ENCODE measurements around the gene HIBCH.
"Not testable (repeated sequence)": the region's sequence is repeated elsewhere in the genome, so short reads cannot be mapped to it uniquely, and the experiment has no call there.

The HIBCH gene

GRCh38 chr2:190343089-190343535 lies 23.5 kb upstream of the HIBCH start:
- Histone ChIP-seq H3K4me3 (ENCODE audit: low read length in 2 of 2) (peak overlapping the region; percentile 82), H3K9me3 (ENCODE audit: control insufficient read depth in 2 of 2, low read length in 2 of 2) (no peaks in the 10 kb centered on the region), H3K27ac (ENCODE audit: low read depth in 2 of 2, low read length in 2 of 2) (peak overlapping the region; percentile 86 to 89), H3K36me3 (ENCODE audit: control insufficient read depth in 2 of 2, insufficient read depth in 2 of 2, low read length in 2 of 2) (no peaks in the 10 kb centered on the region), H3K27me3 (ENCODE audit: control insufficient read depth in 2 of 2, insufficient read depth in 2 of 2, low read length in 2 of 2) (no peaks in the 10 kb centered on the region), H3K4me1 (ENCODE audit: control insufficient read depth in 2 of 2, insufficient read depth in 2 of 2, low read length in 2 of 2) (peaks cover 2 to 3% of the 10 kb centered on the region in 2 donors), H3K9ac (ENCODE audit: low read depth in 1 of 2, low read length in 2 of 2) (peak overlapping the region; percentile 70 to 76)

- no peaks in the 10 kb centered on the region for H3K27me3 ChIP-seq (ENCODE audit: control insufficient read depth in 2 of 2, insufficient read depth in 2 of 2, low read length in 2 of 2)
- H3K9me3 ChIP-seq (ENCODE audit: control insufficient read depth in 2 of 2, low read length in 2 of 2), result no peaks in the 10 kb centered on the region
- H3K9ac ChIP-seq (ENCODE audit: low read depth in 1 of 2, low read length in 2 of 2), result no peak overlapping the region
- H3K4me1 ChIP-seq (ENCODE audit: control insufficient read depth in 2 of 2, insufficient read depth in 2 of 2, low read length in 2 of 2), result peaks cover 2 to 3% of the 10 kb centered on the region in 2 donors
- H3K4me3 ChIP-seq (ENCODE audit: low read length in 2 of 2), result peak overlapping the region in 1 of 2 donors; percentile 5
- H3K36me3 ChIP-seq (ENCODE audit: control insufficient read depth in 2 of 2, insufficient read depth in 2 of 2, low read length in 2 of 2), result no peaks in the 10 kb centered on the region
- peak overlapping the region; percentile 86 to 89 for H3K27ac ChIP-seq (ENCODE audit: low read depth in 2 of 2, low read length in 2 of 2)
Observed at GRCh38 chr2:190342611-190343010, 23.0 kb upstream of the HIBCH start.

GRCh38 chr2:190340369-190340768 lies 20.7 kb upstream of the HIBCH start:
- Histone ChIP-seq H3K9ac (ENCODE audit: low read depth in 1 of 2, low read length in 2 of 2) (no peak overlapping the region), H3K4me1 (ENCODE audit: control insufficient read depth in 2 of 2, insufficient read depth in 2 of 2, low read length in 2 of 2) (peaks cover 2 to 3% of the 10 kb centered on the region in 2 donors), H3K9me3 (ENCODE audit: control insufficient read depth in 2 of 2, low read length in 2 of 2) (no peaks in the 10 kb centered on the region), H3K4me3 (ENCODE audit: low read length in 2 of 2) (no peak overlapping the region), H3K36me3 (ENCODE audit: control insufficient read depth in 2 of 2, insufficient read depth in 2 of 2, low read length in 2 of 2) (no peaks in the 10 kb centered on the region), H3K27me3 (ENCODE audit: control insufficient read depth in 2 of 2, insufficient read depth in 2 of 2, low read length in 2 of 2) (no peaks in the 10 kb centered on the region), H3K27ac (ENCODE audit: low read depth in 2 of 2, low read length in 2 of 2) (no peak overlapping the region)

GRCh38 chr2:190339394-190339793 lies 19.8 kb upstream of the HIBCH start:
- no peaks in the 10 kb centered on the region for H3K36me3 ChIP-seq (ENCODE audit: control insufficient read depth in 2 of 2, insufficient read depth in 2 of 2, low read length in 2 of 2)
- H3K4me1 ChIP-seq (ENCODE audit: control insufficient read depth in 2 of 2, insufficient read depth in 2 of 2, low read length in 2 of 2), result peaks cover 2 to 8% of the 10 kb centered on the region in 2 donors
- no peak overlapping the region for H3K27ac ChIP-seq (ENCODE audit: low read depth in 2 of 2, low read length in 2 of 2)
- no peak overlapping the region for H3K4me3 ChIP-seq (ENCODE audit: low read length in 2 of 2)
- no peaks in the 10 kb centered on the region for H3K9me3 ChIP-seq (ENCODE audit: control insufficient read depth in 2 of 2, low read length in 2 of 2)
- H3K27me3 ChIP-seq (ENCODE audit: control insufficient read depth in 2 of 2, insufficient read depth in 2 of 2, low read length in 2 of 2), result no peaks in the 10 kb centered on the region
- no peak overlapping the region for H3K9ac ChIP-seq (ENCODE audit: low read depth in 1 of 2, low read length in 2 of 2)

- Histone ChIP-seq H3K27me3 (ENCODE audit: control insufficient read depth in 2 of 2, insufficient read depth in 2 of 2, low read length in 2 of 2) (no peaks in the 10 kb centered on the region), H3K9me3 (ENCODE audit: control insufficient read depth in 2 of 2, low read length in 2 of 2) (no peaks in the 10 kb centered on the region), H3K4me3 (ENCODE audit: low read length in 2 of 2) (no peak overlapping the region), H3K4me1 (ENCODE audit: control insufficient read depth in 2 of 2, insufficient read depth in 2 of 2, low read length in 2 of 2) (peaks cover 2 to 13% of the 10 kb centered on the region in 2 donors), H3K27ac (ENCODE audit: low read depth in 2 of 2, low read length in 2 of 2) (no peak overlapping the region), H3K36me3 (ENCODE audit: control insufficient read depth in 2 of 2, insufficient read depth in 2 of 2, low read length in 2 of 2) (no peaks in the 10 kb centered on the region), H3K9ac (ENCODE audit: low read depth in 1 of 2, low read length in 2 of 2) (no peak overlapping the region)
Observed at GRCh38 chr2:190338453-190338852, 18.8 kb upstream of the HIBCH start.

GRCh38 chr2:190336420-190336819 lies 16.8 kb upstream of the HIBCH start:
- H3K4me3 ChIP-seq (ENCODE audit: low read length in 2 of 2), result no peak overlapping the region
- no peaks in the 10 kb centered on the region for H3K27me3 ChIP-seq (ENCODE audit: control insufficient read depth in 2 of 2, insufficient read depth in 2 of 2, low read length in 2 of 2)
- H3K9me3 ChIP-seq (ENCODE audit: control insufficient read depth in 2 of 2, low read length in 2 of 2), result no peaks in the 10 kb centered on the region
- no peak overlapping the region for H3K9ac ChIP-seq (ENCODE audit: low read depth in 1 of 2, low read length in 2 of 2)
- no peaks in the 10 kb centered on the region for H3K36me3 ChIP-seq (ENCODE audit: control insufficient read depth in 2 of 2, insufficient read depth in 2 of 2, low read length in 2 of 2)
- H3K4me1 ChIP-seq (ENCODE audit: control insufficient read depth in 2 of 2, insufficient read depth in 2 of 2, low read length in 2 of 2), result peaks cover 0 to 13% of the 10 kb centered on the region in 2 donors
- no peak overlapping the region for H3K27ac ChIP-seq (ENCODE audit: low read depth in 2 of 2, low read length in 2 of 2)

GRCh38 chr2:190335584-190335983 lies 16.0 kb upstream of the HIBCH start:
- H3K4me3 ChIP-seq (ENCODE audit: low read length in 2 of 2); H3K36me3 ChIP-seq (ENCODE audit: control insufficient read depth in 2 of 2, insufficient read depth in 2 of 2, low read length in 2 of 2); H3K9ac ChIP-seq (ENCODE audit: low read depth in 1 of 2, low read length in 2 of 2); H3K9me3 ChIP-seq (ENCODE audit: control insufficient read depth in 2 of 2, low read length in 2 of 2); H3K27ac ChIP-seq (ENCODE audit: low read depth in 2 of 2, low read length in 2 of 2); H3K27me3 ChIP-seq (ENCODE audit: control insufficient read depth in 2 of 2, insufficient read depth in 2 of 2, low read length in 2 of 2): not testable (repeated sequence)
- H3K4me1 ChIP-seq (ENCODE audit: control insufficient read depth in 2 of 2, insufficient read depth in 2 of 2, low read length in 2 of 2), result peaks cover 0 to 13% of the 10 kb centered on the region in 2 donors

GRCh38 chr2:190335225-190335559 lies 15.6 kb upstream of the HIBCH start:
- Histone ChIP-seq H3K4me3 (ENCODE audit: low read length in 2 of 2) (no peak overlapping the region), H3K9ac (ENCODE audit: low read depth in 1 of 2, low read length in 2 of 2) (no peak overlapping the region), H3K27me3 (ENCODE audit: control insufficient read depth in 2 of 2, insufficient read depth in 2 of 2, low read length in 2 of 2) (no peaks in the 10 kb centered on the region), H3K9me3 (ENCODE audit: control insufficient read depth in 2 of 2, low read length in 2 of 2) (no peaks in the 10 kb centered on the region), H3K4me1 (ENCODE audit: control insufficient read depth in 2 of 2, insufficient read depth in 2 of 2, low read length in 2 of 2) (peaks cover 0 to 13% of the 10 kb centered on the region in 2 donors), H3K27ac (ENCODE audit: low read depth in 2 of 2, low read length in 2 of 2) (no peak overlapping the region), H3K36me3 (ENCODE audit: control insufficient read depth in 2 of 2, insufficient read depth in 2 of 2, low read length in 2 of 2) (no peaks in the 10 kb centered on the region)

GRCh38 chr2:190334479-190335224 lies 15.0 kb upstream of the HIBCH start:
- H3K9me3 ChIP-seq (ENCODE audit: control insufficient read depth in 2 of 2, low read length in 2 of 2), result no peaks in the 10 kb centered on the region
- H3K27me3 ChIP-seq (ENCODE audit: control insufficient read depth in 2 of 2, insufficient read depth in 2 of 2, low read length in 2 of 2), result no peaks in the 10 kb centered on the region
- no peak overlapping the region for H3K4me3 ChIP-seq (ENCODE audit: low read length in 2 of 2)
- H3K9ac ChIP-seq (ENCODE audit: low read depth in 1 of 2, low read length in 2 of 2), result no peak overlapping the region
- peak overlapping the region; percentile 38 to 56 for H3K27ac ChIP-seq (ENCODE audit: low read depth in 2 of 2, low read length in 2 of 2)
- no peaks in the 10 kb centered on the region for H3K36me3 ChIP-seq (ENCODE audit: control insufficient read depth in 2 of 2, insufficient read depth in 2 of 2, low read length in 2 of 2)
- peaks cover 0 to 13% of the 10 kb centered on the region in 2 donors for H3K4me1 ChIP-seq (ENCODE audit: control insufficient read depth in 2 of 2, insufficient read depth in 2 of 2, low read length in 2 of 2)

- H3K9ac ChIP-seq (ENCODE audit: low read depth in 1 of 2, low read length in 2 of 2), result no peak overlapping the region
- peak overlapping the region; percentile 7 to 56 for H3K27ac ChIP-seq (ENCODE audit: low read depth in 2 of 2, low read length in 2 of 2)
- H3K4me3 ChIP-seq (ENCODE audit: low read length in 2 of 2), result no peak overlapping the region
Observed at GRCh38 chr2:190333928-190334327, 14.3 kb upstream of the HIBCH start.

More at GRCh38 chr2:190333928-190334327, 14.3 kb upstream of the HIBCH start:
- no peaks in the 10 kb centered on the region for H3K9me3 ChIP-seq (ENCODE audit: control insufficient read depth in 2 of 2, low read length in 2 of 2)
- no peaks in the 10 kb centered on the region for H3K27me3 ChIP-seq (ENCODE audit: control insufficient read depth in 2 of 2, insufficient read depth in 2 of 2, low read length in 2 of 2)
- peaks cover 0 to 13% of the 10 kb centered on the region in 2 donors for H3K4me1 ChIP-seq (ENCODE audit: control insufficient read depth in 2 of 2, insufficient read depth in 2 of 2, low read length in 2 of 2)
- H3K36me3 ChIP-seq (ENCODE audit: control insufficient read depth in 2 of 2, insufficient read depth in 2 of 2, low read length in 2 of 2), result no peaks in the 10 kb centered on the region
